CD4-positive, alpha-beta T cell treated with Interleukin-1 beta for 1 hour (primary cell): ENCODE results near the gene PTGR2.
"Not testable (repeated sequence)": the region's sequence is repeated elsewhere in the genome, so short reads cannot be mapped to it uniquely, and the experiment has no call there.

Experiments used
- DNase-seq, 2 donors: peaks; one replicate each; pipeline ENCODE4 v3.0.0-alpha.2; 2020 to 2022

Gene PTGR2

GRCh38 chr14:73833530-73834260 is 17.9 kb upstream of the PTGR2 start:
- no peak for DNase-seq

- no peak for DNase-seq
Measured at GRCh38 chr14:73834261-73834625, 17.4 kb upstream of the PTGR2 start.

GRCh38 chr14:73838293-73839034 is 13.2 kb upstream of the PTGR2 start:
- DNase-seq = not testable (repeated sequence)

- no peak for DNase-seq
Measured at GRCh38 chr14:73842201-73842600, 9.4 kb upstream of the PTGR2 start.

- no peak for DNase-seq
Measured at GRCh38 chr14:73842851-73843250, 8.8 kb upstream of the PTGR2 start.

GRCh38 chr14:73843296-73843695 is 8.3 kb upstream of the PTGR2 start:
- no peak for DNase-seq

- no peak for DNase-seq
Measured at GRCh38 chr14:73846947-73847346, 4.7 kb upstream of the PTGR2 start.

GRCh38 chr14:73851000-73851399 is 631 bp upstream of the PTGR2 start:
- DNase-seq = no peak

GRCh38 chr14:73859145-73859544 is 7.5 kb downstream of the PTGR2 start:
- no peak for DNase-seq

- no peak for DNase-seq
Measured at GRCh38 chr14:73861073-73861472, 9.4 kb downstream of the PTGR2 start.

- DNase-seq = no peak
Measured at GRCh38 chr14:73862480-73862879, 10.8 kb downstream of the PTGR2 start.

- DNase-seq = no peak
Measured at GRCh38 chr14:73863209-73863608, 11.6 kb downstream of the PTGR2 start.

- DNase-seq = no peak
Measured at GRCh38 chr14:73865534-73866113, 14.0 kb downstream of the PTGR2 start.

GRCh38 chr14:73869754-73870153 is 18.1 kb downstream of the PTGR2 start:
- DNase-seq = not testable (repeated sequence)

- no peak for DNase-seq
Measured at GRCh38 chr14:73870525-73871235, 19.0 kb downstream of the PTGR2 start.

GRCh38 chr14:73873660-73874059 is 22.0 kb downstream of the PTGR2 start:
- no peak for DNase-seq

- no peak for DNase-seq
Measured at GRCh38 chr14:73877790-73878189, 26.2 kb downstream of the PTGR2 start.

- DNase-seq = no peak
Measured at GRCh38 chr14:73878436-73878835, 26.8 kb downstream of the PTGR2 start.

- DNase-seq = no peak
Measured at GRCh38 chr14:73879027-73879426, 27.4 kb downstream of the PTGR2 start.

- DNase-seq = no peak
Measured at GRCh38 chr14:73884438-73885190, 33.0 kb downstream of the PTGR2 start.

- peak; percentile 90 to 94 for DNase-seq
Measured at GRCh38 chr14:73886449-73887317, 35.1 kb downstream of the PTGR2 start, which contains the start of gene ZNF410. ZNF410 (plus strand) TSS chr14:73886859; CDS start chr14:73892176, 5,317 bp downstream.

- DNase-seq = no peak
Measured at GRCh38 chr14:73887318-73887616, 35.6 kb downstream of the PTGR2 start.
